HG03342 (cell line): ENCODE data around the gene NRL.
A peak's percentile ranks its signal among the peaks of the same experiment; 100 is the strongest.

Source experiments
- ATAC-seq: cut with Tn5 transposase; IDR thresholded peaks from one replicate; pipeline ENCODE4 v1.9.1; 2021; ENCODE audit warnings: mild to moderate bottlenecking, moderate library complexity; ENCODE audit not compliant: unreplicated experiment

The NRL gene

GRCh38 chr14:24145219-24145618 lies 30.5 kb upstream of the NRL start:
- no peak for ATAC-seq

- no peak for ATAC-seq
Observed at GRCh38 chr14:24144451-24144850, 29.7 kb upstream of the NRL start.

- no peak for ATAC-seq
Observed at GRCh38 chr14:24143511-24143910, 28.8 kb upstream of the NRL start.

DNA sequence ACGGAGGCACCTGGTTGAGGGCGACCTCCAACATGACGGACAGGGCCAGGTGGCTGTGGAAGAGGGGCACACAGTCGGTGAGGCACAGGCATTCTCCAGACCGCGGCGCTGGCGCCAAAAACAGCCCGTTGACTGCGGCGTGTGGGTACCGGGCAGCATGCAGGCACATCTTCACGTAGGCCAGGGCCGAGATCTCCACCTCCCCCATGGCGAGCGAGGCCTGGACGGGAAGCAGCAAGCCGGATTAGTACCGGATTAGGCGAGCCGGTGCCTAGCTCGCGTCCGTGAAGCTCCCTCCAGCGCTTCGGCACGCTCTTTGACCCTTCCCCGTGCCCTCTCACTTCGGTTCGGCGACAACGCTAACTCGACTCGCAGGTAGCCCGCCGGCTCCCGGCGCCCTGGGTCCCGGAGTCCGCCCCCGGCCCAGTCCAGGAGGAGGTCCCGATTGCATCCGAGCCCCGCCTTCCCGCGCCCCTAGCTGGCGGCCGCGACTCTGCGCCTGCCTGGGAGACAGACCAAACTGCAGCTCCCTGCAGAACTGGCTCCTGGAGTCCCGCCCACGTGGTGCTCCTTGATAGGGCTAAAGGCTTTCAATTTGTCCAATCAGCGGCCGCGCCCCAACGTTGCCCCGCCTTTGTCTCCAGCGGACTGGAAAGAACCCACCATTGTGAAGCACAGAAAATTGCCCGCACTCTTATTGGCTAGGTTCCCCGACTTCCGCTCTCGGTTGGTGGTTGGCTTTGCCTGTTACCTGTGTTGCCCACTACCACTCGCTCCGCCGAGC lies 26.5 kb upstream of the NRL start, which contains the start of gene EMC9:
TSS of gene EMC9 (minus strand) at position 495 of the 784 bp plus-strand sequence. CDS start at position 208, 287 bp downstream.
- peak; percentile 82 for ATAC-seq

DNA sequence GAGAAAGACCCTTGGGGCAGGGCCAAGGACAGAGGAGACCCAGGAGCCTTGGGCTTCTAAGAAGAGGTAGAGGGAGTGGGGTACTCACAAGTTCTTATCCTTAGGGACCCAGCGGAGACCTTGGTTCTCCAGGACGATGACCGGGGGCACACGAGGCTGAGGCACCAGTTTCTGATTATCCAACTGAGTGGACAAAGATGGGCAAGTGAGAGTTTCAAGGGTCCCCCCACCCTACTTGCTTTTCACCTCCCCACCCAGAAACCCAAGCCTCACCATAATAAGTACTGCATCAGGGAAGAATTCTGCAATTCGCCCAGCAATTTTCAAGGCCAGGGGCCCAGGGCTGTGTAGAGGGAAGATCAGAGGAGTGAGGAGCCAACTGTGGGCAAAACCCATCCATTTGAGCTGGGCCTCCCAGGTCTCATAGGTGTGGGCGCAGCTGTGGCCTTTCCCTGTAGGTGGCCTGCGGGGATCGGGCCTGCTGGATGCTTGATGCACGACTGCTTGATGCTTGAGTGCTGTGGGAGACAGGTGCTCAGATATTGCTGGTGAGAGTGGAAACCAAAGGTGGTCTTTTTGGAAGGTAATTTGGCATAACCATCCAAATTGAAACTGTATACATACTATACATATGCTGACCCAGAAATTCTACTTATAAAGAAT lies 24.7 kb upstream of the NRL start:
- ATAC-seq: no peak

GRCh38 chr14:24138396-24139271 lies 23.9 kb upstream of the NRL start:
- ATAC-seq: no peak

DNA sequence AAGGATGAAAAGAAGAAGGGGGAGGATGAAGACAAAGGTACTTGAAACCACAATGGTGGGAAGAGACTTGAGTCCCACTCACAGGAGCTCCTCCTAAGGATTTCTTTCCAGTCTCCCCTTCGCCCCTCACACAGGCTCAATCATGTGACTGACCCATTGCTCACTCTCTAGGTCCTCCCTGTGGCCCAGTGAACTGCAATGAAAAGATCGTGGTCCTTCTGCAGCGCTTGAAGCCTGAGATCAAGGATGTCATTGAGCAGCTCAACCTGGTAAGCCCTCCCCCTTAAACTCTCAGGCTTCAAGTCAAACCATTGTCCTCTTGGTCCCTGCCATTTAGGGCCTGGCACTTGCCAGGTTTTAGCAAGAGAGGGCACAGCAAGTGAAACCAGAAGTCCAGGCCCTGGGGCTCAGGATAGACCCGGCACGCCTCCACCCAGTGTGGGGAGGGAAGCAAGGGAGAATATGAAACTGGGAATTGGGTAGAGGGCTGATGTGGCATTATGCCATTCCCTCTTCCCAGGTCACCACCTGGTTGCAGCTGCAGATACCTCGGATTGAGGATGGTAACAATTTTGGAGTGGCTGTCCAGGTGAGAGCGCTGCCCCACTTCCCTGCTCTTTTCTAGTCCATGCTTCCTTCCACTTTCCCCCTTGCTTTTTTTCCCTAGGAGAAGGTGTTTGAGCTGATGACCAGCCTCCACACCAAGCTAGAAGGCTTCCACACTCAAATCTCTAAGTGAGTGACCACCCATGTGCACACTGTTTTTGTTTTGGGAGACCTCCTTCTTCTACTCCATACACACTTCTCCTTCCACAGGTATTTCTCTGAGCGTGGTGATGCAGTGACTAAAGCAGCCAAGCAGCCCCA lies 23.0 kb upstream of the NRL start:
- no peak for ATAC-seq

GRCh38 chr14:24136684-24137528 lies 22.2 kb upstream of the NRL start:
- no peak for ATAC-seq

DNA sequence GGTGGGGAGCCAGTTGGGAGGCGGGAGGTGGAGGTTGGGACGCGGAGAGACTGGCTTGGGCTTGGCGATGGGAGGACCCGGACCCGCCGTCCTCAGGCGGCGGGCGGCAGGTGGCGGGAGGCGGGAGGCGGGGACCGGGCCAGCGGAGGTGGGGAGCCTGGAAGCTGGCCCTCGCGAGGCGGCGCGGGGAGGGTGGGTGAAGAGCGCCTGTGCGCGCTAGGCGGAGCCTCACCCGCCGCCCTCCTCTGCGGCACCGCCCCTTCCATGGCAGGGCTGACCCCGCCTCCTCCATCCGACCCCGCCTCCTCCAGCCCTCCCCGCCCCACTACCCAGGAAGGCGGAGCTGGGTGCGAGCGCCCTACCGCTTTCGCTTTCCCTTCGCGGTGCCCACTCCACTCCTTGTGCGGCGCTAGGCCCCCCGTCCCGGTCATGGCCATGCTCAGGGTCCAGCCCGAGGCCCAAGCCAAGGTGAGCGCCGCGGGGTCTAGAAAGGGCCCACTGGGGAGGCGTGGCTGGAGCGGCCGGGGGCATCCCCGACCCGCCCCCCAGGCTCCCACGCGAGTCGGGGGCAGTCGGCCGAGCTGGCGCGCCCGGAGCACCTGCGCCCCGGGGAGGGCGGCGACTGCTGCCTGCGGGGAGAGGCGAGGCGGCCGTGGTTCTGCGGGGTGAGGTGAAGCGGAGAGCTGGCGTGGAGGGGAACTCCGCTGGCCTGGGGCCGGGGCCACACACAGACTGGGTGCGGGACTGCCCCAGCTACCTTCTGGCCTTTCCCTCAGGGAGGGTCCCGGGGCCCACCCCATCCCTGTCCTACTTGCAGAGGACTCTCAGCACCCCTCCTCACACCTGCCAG lies 21.3 kb upstream of the NRL start, which contains the start of gene PSME1:
TSS of gene PSME1 (plus strand) at position 361 of the 850 bp plus-strand sequence. CDS start at position 430, 69 bp downstream.
- peak; percentile 83 for ATAC-seq

DNA sequence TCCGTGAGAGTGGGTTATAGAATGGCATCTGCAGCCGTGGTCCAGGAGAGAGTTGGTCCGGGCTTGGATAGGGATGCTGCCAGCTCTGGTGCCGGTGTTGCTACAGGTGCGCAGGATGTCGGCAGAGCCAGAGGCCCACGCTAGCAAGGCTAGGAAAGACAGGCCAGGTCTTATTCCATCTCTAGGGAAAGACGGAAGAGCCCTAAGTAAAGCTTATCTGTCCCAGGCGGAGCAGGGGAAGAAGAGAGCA lies 20.8 kb upstream of the NRL start:
- peak; percentile 8 for ATAC-seq

DNA sequence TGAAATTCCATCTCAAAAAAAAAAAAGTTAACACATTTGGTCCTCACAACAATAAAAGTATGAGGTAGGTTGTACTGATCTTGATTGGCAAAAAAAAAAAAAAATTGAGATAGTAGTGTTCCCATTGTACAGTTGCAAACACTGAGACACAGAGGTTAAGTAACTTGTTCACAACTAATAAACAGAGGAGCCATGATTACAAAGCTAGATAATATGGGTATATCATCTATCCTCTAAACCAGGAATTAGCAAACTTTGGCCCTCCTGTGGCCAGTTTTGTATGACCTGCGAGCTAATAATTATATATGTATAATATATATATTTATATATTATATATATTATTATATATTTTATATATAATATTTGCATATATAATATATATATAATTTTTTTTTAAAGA lies 19.0 kb upstream of the NRL start:
- no peak for ATAC-seq

DNA sequence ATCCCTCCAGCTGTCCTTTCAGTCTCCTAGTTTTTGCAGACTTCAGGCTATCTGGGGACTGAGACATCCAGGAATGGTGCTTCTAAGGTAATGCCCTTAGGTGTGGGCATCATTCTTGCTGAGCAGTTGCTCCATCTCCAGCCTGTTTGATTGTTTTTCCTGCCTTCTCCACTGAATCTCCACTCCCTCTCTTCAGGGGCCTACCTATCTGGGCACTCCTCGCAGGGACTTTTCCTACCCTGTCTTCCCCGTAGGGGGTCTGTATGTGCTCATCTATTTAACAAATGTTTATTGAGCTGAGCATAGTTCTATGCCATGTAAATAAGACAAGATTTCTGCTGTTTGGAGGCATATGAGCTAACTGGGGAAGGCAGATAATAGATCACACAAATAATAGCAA lies 18.2 kb upstream of the NRL start:
- ATAC-seq: no peak

DNA sequence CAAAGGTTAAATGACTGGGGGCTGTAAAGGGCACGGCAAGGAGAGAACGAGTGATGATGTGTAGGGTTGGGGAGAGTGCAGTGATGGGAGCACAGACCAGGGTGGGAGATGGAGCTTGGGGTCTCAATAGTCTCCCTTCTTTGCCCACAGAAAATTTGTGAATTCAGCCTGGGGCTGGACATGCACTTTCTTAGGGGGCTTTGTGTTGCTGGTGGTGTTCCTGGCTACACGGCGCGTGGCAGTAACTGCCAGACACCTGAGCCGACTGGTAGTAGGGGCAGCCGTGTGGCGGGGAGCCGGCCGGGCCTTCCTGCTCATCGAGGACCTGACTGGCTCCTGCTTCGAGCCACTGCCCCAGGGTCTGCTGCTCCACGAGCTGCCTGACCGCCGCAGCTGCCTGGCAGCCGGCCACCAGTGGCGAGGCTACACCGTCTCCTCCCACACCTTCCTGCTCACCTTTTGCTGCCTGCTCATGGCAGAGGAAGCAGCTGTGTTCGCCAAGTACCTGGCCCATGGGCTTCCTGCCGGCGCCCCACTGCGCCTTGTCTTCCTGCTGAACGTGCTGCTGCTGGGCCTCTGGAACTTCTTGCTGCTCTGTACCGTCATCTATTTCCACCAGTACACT lies 17.4 kb upstream of the NRL start:
- ATAC-seq: no peak

- ATAC-seq: no peak
Observed at GRCh38 chr14:24131549-24131966, 16.8 kb upstream of the NRL start.

DNA sequence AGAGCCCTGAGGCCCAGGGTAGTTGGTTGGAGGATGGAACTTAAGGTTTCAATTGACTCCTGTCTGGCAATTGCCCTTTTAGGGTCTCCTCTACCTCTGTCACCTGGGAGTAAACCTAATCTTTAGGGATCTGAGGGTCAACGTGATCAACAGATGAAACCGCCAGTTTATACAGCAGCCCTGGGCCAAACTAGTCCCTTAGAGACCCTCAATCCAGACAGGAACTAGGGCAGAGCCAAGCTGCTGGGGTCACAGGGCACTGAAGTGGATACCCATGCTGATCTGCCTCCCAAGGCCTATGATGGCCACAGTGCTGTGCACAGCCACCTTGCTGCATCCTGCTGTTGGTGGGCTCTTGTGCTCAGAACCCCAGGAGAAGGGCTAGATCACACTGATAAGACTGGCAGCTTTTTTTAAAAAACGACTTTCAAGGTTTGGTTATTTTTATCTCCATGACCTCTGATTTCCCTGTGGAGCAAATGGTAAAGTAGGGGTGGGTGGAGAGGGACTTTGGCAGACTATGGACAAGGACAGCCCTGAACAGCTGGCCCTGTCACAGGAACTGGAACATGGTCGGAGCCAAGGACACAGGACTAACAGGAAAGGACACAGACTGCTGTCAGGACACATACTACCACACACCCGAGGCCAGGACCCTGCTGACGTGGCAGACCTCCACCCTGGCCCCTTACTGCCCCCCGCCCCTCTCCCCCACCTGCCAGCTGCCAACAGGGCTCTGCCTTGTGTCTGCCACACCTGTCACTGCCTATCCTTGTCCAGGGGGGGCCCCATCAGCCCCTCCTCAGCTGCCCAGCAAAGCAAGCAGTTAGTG lies 16.2 kb upstream of the NRL start:
- no peak for ATAC-seq

GRCh38 chr14:24130380-24130716 lies 15.6 kb upstream of the NRL start, which contains the start of gene FITM1:
Gene FITM1, plus strand, starts transcription at chr14:24130659. Its CDS starts 905 bp downstream, at chr14:24131564.
- no peak for ATAC-seq

DNA sequence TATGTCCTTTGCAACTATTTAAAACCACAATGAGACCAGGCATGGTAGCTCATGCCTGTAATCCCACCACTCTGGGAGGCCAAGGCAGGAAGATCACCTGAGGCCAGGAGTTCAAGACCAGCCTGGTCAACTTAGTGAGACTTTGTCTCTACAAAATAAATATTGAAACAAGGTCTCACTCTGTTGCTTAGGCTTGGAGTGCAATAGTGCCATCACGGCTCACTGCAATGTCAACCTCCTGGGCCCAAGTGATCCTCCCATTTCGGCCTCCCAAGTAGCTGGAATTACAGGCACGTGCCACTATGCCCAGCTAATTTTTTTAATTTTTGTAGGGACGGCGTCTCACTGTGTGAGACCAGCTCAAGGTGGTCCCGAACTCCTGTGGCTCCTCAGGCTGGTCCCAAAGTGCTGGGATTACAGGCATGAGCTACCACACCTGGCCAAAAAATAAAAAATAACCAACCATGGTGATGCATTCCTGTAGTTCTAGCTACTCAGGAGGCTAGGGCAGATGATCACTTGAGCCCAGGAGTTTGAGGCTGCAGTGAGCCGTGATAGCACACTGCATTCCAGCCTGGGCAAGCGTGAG lies 14.8 kb upstream of the NRL start:
- ATAC-seq: no peak
